ENCODE measurements around the gene ATP10A.
"Not testable (repeated sequence)": the region's sequence is repeated elsewhere in the genome, so short reads cannot be mapped to it uniquely, and the experiment has no call there.

The ATP10A gene

DNA sequence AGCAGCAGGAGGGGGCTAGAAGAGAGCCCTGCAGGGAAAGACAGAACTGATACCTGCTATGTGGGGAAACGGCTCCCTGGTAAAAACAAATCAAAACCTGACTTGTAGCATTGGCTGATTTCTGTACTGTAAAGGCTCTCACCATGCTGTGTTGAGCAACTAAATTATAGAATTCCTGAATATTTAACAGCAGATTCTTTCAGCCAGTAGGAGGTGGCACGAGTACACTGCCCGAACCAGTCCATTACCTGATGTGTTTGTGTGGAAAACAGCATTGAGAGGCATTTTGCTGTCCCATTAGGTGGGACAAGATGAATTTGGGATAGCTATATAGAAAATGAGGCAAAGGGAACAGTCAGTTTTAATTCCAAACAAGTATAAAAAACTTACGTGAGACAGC lies 201.2 kb downstream of the ATP10A start:
- Histone ChIP-seq H3K36me3 (ENCODE audit: insufficient read depth, low read length) (no peaks in the 10 kb centered on the region), H3K27ac (ENCODE audit: low read depth, low read length) (no peak overlapping the region), H3K4me1 (ENCODE audit: insufficient read depth, low read length) (no peaks in the 10 kb centered on the region), H3K9me3 (ENCODE audit: low read length) (no peaks in the 10 kb centered on the region), H3K4me3 (ENCODE audit: low read depth in 1 of 2, low read length in 2 of 2) (no peak overlapping the region), H3K9ac (ENCODE audit: low read length) (no peak overlapping the region), H3K27me3 (ENCODE audit: control insufficient read depth in 1 of 2, insufficient read depth in 2 of 2, low read length in 2 of 2) (no peaks in the 10 kb centered on the region)

DNA sequence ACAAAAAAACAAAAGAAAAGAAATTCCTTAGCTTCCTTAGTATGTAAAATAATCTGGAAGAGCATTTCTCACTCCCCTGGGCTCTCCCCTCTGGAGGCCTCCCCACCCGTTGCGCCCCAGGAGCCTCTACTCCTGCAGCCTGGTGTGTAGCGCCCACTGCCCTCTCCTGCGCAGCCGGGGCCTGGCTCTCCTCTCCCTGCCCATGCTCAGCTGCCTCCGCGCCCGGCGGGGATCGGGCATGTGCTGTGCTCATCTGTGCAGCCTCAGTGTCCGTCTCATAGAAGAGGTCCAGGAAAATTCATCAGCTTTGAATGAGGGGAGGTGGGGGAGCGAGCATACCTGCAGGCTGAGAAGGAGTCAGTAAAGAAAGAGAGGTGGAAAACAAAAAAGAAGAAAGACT lies 203.9 kb downstream of the ATP10A start:
- H3K9me3 ChIP-seq (ENCODE audit: low read length), result no peaks in the 10 kb centered on the region
- no peaks in the 10 kb centered on the region for H3K27me3 ChIP-seq (ENCODE audit: control insufficient read depth in 1 of 2, insufficient read depth in 2 of 2, low read length in 2 of 2)
- no peak overlapping the region for H3K4me3 ChIP-seq (ENCODE audit: low read depth in 1 of 2, low read length in 2 of 2)
- no peaks in the 10 kb centered on the region for H3K4me1 ChIP-seq (ENCODE audit: insufficient read depth, low read length)
- H3K36me3 ChIP-seq (ENCODE audit: insufficient read depth, low read length), result no peaks in the 10 kb centered on the region
- no peak overlapping the region for H3K27ac ChIP-seq (ENCODE audit: low read depth, low read length)
- H3K9ac ChIP-seq (ENCODE audit: low read length), result no peak overlapping the region

DNA sequence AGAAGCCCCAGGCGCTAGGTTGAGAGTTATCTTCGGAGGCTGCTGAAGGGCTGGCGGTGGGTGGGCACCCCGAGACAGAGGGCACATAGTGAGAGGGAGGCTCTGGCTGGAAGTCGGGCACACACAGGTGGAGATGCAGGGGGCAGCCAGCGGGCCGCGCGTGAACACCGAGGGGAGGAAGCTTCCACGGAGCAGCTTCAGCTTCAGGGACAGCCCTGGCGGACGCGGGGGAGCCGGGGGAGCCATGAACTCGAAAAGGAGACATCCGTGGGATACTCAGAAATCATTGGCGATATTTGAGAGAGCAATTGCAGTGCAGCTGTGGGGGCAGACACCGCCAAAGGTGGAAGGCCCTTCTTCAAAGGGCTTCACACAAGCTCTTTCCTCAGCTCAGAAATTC lies 204.6 kb downstream of the ATP10A start:
- Histone ChIP-seq H3K27ac (ENCODE audit: low read depth, low read length) (no peak overlapping the region), H3K4me3 (ENCODE audit: low read depth in 1 of 2, low read length in 2 of 2) (no peak overlapping the region), H3K27me3 (ENCODE audit: control insufficient read depth in 1 of 2, insufficient read depth in 2 of 2, low read length in 2 of 2) (no peaks in the 10 kb centered on the region), H3K9ac (ENCODE audit: low read length) (no peak overlapping the region), H3K4me1 (ENCODE audit: insufficient read depth, low read length) (no peaks in the 10 kb centered on the region), H3K36me3 (ENCODE audit: insufficient read depth, low read length) (no peaks in the 10 kb centered on the region), H3K9me3 (ENCODE audit: low read length) (no peaks in the 10 kb centered on the region)

DNA sequence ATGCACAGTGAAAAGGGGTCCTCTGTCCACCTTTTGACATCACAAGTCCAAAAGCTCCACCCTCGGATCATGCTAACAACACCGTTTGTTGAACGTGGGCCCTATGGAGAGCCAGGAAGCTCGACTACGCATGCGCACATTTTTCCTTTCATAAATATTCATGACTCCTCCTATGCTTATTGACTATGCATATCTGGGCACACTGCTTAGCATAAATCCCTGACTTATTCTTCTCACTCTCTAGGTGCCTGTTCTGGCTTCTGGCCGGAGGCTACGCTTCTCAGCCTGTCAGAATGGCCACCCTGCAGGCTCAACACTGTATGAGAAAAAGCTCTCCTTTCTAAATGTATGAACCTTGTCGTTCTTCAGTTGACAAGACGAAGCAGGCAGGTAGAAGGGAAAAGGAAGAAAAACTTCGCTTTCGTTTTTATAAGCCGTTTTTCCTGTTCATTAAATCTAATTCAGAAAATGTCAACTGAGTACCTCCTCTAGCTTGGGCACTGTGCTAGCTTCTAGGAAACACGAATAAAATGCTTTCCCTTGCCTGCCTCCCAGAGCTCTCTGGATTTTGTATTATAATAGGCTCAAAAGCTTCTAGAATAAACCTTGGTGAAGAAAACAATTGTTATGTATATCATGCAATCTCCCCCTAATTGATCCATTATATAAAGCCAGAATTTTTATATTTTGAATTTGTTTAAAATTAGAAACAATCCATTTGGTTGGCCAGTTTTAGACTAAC lies 207.7 kb downstream of the ATP10A start:
- no peaks in the 10 kb centered on the region for H3K27me3 ChIP-seq (ENCODE audit: control insufficient read depth in 1 of 2, insufficient read depth in 2 of 2, low read length in 2 of 2)
- no peaks in the 10 kb centered on the region for H3K36me3 ChIP-seq (ENCODE audit: insufficient read depth, low read length)
- no peak overlapping the region for H3K27ac ChIP-seq (ENCODE audit: low read depth, low read length)
- no peaks in the 10 kb centered on the region for H3K9me3 ChIP-seq (ENCODE audit: low read length)
- no peaks in the 10 kb centered on the region for H3K4me1 ChIP-seq (ENCODE audit: insufficient read depth, low read length)
- no peak overlapping the region for H3K9ac ChIP-seq (ENCODE audit: low read length)
- H3K4me3 ChIP-seq (ENCODE audit: low read depth in 1 of 2, low read length in 2 of 2), result no peak overlapping the region

DNA sequence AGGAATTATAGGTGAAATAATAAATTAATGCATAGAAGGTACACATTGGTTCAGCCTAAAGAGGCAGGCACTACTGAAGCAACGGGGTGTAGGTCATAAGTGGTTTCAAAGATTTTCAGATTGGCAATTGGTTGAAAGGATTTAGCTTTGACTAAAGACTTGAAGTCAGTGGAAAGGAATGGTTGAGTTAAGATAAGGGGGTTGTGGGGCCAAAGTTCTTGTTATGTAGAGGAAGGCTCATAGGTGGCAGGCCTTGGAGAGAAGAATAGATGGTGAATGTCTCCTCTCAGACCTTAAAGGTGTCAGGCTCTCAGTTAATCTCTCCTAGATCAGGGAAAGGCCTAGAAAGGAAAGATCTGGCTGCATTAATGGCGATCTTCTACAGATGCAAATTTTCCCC lies 209.8 kb downstream of the ATP10A start:
- H3K27me3 ChIP-seq (ENCODE audit: control insufficient read depth in 1 of 2, insufficient read depth in 2 of 2, low read length in 2 of 2), result no peaks in the 10 kb centered on the region
- no peak overlapping the region for H3K27ac ChIP-seq (ENCODE audit: low read depth, low read length)
- no peak overlapping the region for H3K4me3 ChIP-seq (ENCODE audit: low read depth in 1 of 2, low read length in 2 of 2)
- H3K9me3 ChIP-seq (ENCODE audit: low read length), result no peaks in the 10 kb centered on the region
- H3K9ac ChIP-seq (ENCODE audit: low read length), result no peak overlapping the region
- no peaks in the 10 kb centered on the region for H3K4me1 ChIP-seq (ENCODE audit: insufficient read depth, low read length)
- no peaks in the 10 kb centered on the region for H3K36me3 ChIP-seq (ENCODE audit: insufficient read depth, low read length)

DNA sequence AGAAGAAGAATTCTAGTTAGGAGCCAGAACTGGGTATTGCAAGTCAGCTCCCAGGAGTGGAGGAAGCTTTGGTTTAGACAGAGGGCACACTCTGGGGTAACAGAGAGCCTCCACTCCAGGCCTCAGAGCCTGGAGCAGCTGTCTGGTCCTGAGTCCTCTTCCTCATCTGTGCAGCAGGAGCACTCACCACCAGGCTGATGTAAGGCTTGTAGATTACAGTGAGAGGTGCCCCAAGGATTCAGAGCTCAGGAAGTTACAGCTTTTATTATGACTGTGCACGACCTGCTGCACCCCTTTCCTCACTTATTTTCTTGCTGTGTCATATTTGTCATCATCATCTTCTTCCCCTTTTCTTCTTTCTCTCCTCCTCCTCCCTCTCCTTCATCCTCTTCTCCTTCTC lies 210.4 kb downstream of the ATP10A start:
- no peaks in the 10 kb centered on the region for H3K9me3 ChIP-seq (ENCODE audit: low read length)
- H3K27ac ChIP-seq (ENCODE audit: low read depth, low read length), result no peak overlapping the region
- H3K36me3 ChIP-seq (ENCODE audit: insufficient read depth, low read length), result no peaks in the 10 kb centered on the region
- H3K4me3 ChIP-seq (ENCODE audit: low read depth in 1 of 2, low read length in 2 of 2), result no peak overlapping the region
- no peaks in the 10 kb centered on the region for H3K4me1 ChIP-seq (ENCODE audit: insufficient read depth, low read length)
- no peak overlapping the region for H3K9ac ChIP-seq (ENCODE audit: low read length)
- no peaks in the 10 kb centered on the region for H3K27me3 ChIP-seq (ENCODE audit: control insufficient read depth in 1 of 2, insufficient read depth in 2 of 2, low read length in 2 of 2)

DNA sequence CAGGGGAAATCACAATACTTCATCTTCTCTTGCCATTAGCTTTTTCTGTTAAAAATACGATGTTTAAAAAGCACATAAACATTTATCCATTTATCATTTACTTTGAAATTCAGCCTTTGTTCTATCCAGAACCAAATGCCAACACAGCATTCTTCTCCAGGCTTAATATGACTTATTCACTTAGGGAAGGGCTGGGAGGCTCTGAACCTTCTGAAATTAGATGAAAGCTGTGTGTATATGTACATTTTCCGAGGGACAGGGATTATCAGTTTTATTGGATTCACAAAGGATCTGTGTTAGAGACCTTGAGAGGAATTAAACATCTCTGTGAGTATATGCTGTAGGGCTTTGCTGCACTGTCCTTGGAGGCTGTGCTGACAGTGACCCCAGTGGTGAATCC lies 213.7 kb downstream of the ATP10A start:
- Histone ChIP-seq H3K9ac (ENCODE audit: low read length) (no peak overlapping the region), H3K9me3 (ENCODE audit: low read length) (no peaks in the 10 kb centered on the region), H3K27me3 (ENCODE audit: control insufficient read depth in 1 of 2, insufficient read depth in 2 of 2, low read length in 2 of 2) (no peaks in the 10 kb centered on the region), H3K36me3 (ENCODE audit: insufficient read depth, low read length) (no peaks in the 10 kb centered on the region), H3K4me3 (ENCODE audit: low read depth in 1 of 2, low read length in 2 of 2) (no peak overlapping the region), H3K27ac (ENCODE audit: low read depth, low read length) (no peak overlapping the region), H3K4me1 (ENCODE audit: insufficient read depth, low read length) (no peaks in the 10 kb centered on the region)

DNA sequence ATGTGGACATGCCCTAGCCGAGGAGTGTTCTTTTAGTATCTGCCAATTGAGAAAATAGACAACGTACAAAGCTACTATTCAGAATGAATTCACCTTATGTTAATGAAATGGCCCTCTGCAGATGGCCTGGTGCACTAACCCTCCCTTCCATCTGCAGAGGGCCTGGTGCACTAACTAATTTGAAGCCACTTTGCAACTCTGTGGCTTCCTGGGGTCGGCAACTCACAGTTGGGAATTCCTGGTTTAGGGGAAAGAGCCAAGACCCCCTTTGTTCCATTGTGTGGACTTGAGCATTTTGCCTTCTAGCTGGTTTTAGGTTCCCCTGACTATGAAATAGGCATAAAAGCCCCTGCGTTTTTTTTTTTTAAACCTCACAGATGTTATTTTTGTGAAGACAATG lies 220.0 kb downstream of the ATP10A start:
- H3K4me1 ChIP-seq (ENCODE audit: insufficient read depth, low read length), result no peaks in the 10 kb centered on the region
- H3K36me3 ChIP-seq (ENCODE audit: insufficient read depth, low read length), result no peaks in the 10 kb centered on the region
- no peaks in the 10 kb centered on the region for H3K27me3 ChIP-seq (ENCODE audit: control insufficient read depth in 1 of 2, insufficient read depth in 2 of 2, low read length in 2 of 2)
- H3K9me3 ChIP-seq (ENCODE audit: low read length), result no peaks in the 10 kb centered on the region
- H3K9ac ChIP-seq (ENCODE audit: low read length), result no peak overlapping the region
- H3K27ac ChIP-seq (ENCODE audit: low read depth, low read length), result no peak overlapping the region
- H3K4me3 ChIP-seq (ENCODE audit: low read depth in 1 of 2, low read length in 2 of 2), result no peak overlapping the region

DNA sequence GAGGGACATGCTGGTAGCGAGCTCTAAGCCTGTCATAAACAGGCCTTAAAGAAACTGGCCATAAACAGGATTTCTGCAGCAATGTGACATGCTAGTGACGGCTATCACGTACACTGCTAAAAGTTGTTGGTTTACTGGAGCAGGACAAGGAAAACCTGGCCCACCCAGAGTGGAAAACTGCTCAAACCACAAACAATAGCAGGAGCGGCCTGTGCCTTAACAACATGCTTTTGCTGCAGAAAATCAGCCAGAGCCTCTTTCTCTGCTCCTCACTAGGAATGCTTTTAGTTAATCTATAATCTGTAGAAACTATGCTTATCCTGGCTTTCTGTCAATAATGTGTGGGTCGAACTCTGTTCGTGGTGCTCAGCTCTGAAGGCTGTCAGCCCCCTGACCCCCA lies 221.4 kb downstream of the ATP10A start:
- Histone ChIP-seq H3K4me1 (ENCODE audit: insufficient read depth, low read length) (no peaks in the 10 kb centered on the region), H3K4me3 (ENCODE audit: low read depth in 1 of 2, low read length in 2 of 2) (no peak overlapping the region), H3K27ac (ENCODE audit: low read depth, low read length) (no peak overlapping the region), H3K9ac (ENCODE audit: low read length) (no peak overlapping the region), H3K27me3 (ENCODE audit: control insufficient read depth in 1 of 2, insufficient read depth in 2 of 2, low read length in 2 of 2) (no peaks in the 10 kb centered on the region), H3K9me3 (ENCODE audit: low read length) (no peaks in the 10 kb centered on the region), H3K36me3 (ENCODE audit: insufficient read depth, low read length) (no peaks in the 10 kb centered on the region)

DNA sequence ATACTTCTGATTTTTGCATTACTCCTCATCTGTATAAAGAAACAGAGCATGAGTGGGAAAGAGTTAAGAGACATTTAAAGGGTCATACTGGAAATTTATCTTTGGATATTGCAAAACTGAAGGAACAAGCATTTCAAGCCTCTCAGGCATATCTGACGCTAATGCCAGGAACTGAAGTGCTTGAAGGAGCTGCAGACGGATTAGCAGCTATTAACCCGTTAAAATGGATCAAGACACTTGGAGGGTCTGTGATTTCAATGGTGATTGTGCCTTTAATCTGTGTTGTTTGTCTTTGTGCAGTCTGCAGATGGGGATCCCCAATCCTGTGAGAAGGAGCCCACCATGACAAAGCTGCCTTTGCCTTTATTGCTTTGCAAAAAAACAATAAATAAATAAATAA lies 221.8 kb downstream of the ATP10A start:
- Histone ChIP-seq H3K4me1 (ENCODE audit: insufficient read depth, low read length) (no peaks in the 10 kb centered on the region), H3K36me3 (ENCODE audit: insufficient read depth, low read length) (no peaks in the 10 kb centered on the region), H3K9me3 (ENCODE audit: low read length) (no peaks in the 10 kb centered on the region), H3K27ac (ENCODE audit: low read depth, low read length) (no peak overlapping the region), H3K4me3 (ENCODE audit: low read depth in 1 of 2, low read length in 2 of 2) (no peak overlapping the region), H3K9ac (ENCODE audit: low read length) (no peak overlapping the region), H3K27me3 (ENCODE audit: control insufficient read depth in 1 of 2, insufficient read depth in 2 of 2, low read length in 2 of 2) (no peaks in the 10 kb centered on the region)

DNA sequence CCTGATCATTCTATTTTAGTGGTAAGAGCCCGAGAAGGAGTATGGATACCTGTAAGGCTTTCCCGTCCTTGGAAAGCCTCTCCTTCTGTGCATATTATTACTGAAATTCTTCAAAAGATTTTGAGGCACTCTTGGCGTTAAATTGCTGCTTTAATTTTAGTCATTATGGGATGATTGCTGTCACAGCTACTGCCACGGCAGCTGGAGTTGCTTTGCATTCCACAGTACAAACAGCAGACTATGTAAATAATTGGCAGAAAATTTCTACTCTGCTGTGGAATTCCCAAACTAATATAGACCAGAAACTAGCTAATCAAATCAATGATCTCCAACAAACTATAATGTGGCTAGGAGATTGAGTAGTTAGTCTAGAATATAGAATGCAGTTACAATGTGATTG lies 222.2 kb downstream of the ATP10A start:
- not testable (repeated sequence) for H3K36me3 ChIP-seq (ENCODE audit: insufficient read depth, low read length); H3K27ac ChIP-seq (ENCODE audit: low read depth, low read length); H3K9me3 ChIP-seq (ENCODE audit: low read length); H3K9ac ChIP-seq (ENCODE audit: low read length); H3K4me1 ChIP-seq (ENCODE audit: insufficient read depth, low read length); H3K4me3 ChIP-seq (ENCODE audit: low read depth in 1 of 2, low read length in 2 of 2); H3K27me3 ChIP-seq (ENCODE audit: control insufficient read depth in 1 of 2, insufficient read depth in 2 of 2, low read length in 2 of 2)

DNA sequence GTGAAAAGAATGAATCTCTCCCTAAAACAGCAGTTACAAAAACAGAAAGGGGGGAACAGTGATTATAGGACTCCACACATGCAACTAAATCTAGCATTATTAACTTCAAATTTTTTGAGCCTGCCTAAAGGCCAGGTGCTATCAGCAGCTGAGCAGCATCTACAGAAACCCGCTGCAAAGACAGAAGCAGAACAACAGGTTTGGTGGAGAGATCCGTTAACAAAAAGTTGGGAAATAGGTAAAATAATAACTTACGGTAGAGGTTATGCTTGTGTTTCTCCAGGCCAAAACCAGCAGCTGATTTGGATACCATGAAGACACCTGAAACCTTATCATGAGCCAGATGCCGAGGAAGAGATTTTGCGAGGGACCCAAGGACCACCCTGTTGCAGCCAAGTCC lies 222.7 kb downstream of the ATP10A start:
- H3K4me1 ChIP-seq (ENCODE audit: insufficient read depth, low read length), result no peaks in the 10 kb centered on the region
- H3K36me3 ChIP-seq (ENCODE audit: insufficient read depth, low read length), result no peaks in the 10 kb centered on the region

More for the DNA sequence above, 222.7 kb downstream of the ATP10A start:
- no peaks in the 10 kb centered on the region for H3K9me3 ChIP-seq (ENCODE audit: low read length)
- no peak overlapping the region for H3K27ac ChIP-seq (ENCODE audit: low read depth, low read length)
- no peak overlapping the region for H3K9ac ChIP-seq (ENCODE audit: low read length)
- H3K27me3 ChIP-seq (ENCODE audit: control insufficient read depth in 1 of 2, insufficient read depth in 2 of 2, low read length in 2 of 2), result no peaks in the 10 kb centered on the region
- no peak overlapping the region for H3K4me3 ChIP-seq (ENCODE audit: low read depth in 1 of 2, low read length in 2 of 2)

Data from muscle layer of colon (tissue), 2 donors.